AML-193 (cell line): ENCODE results near the gene PITRM1.

Experiments
- DNase-seq, 2 experiments: peaks; one replicate each; lab custom pipeline; 2025; lab: John Stamatoyannopoulos, UW

Gene PITRM1

DNA sequence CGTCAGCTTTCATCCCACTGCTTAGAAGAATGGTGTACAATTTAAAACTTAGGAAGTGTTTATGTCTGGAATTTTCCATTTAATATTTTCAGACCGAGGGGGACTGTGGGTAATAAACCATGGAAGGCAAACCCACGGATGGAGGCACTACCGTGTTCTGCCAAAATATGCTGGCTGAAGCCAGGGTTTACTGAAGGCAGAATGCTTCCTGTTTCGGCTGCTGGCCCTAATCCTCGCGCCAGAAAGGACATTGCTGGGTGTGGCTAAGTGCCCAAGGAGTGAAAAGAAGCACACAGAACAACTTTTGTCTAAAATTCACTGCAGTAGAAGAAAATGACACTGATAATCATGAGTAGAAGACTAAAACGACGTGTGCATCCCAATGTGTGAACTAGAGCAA, 32.3 kb downstream of the PITRM1 start:
- no peak for DNase-seq

- no peak for DNase-seq
Measured at GRCh38 chr10:3139216-3139910, 33.2 kb downstream of the PITRM1 start.

DNA sequence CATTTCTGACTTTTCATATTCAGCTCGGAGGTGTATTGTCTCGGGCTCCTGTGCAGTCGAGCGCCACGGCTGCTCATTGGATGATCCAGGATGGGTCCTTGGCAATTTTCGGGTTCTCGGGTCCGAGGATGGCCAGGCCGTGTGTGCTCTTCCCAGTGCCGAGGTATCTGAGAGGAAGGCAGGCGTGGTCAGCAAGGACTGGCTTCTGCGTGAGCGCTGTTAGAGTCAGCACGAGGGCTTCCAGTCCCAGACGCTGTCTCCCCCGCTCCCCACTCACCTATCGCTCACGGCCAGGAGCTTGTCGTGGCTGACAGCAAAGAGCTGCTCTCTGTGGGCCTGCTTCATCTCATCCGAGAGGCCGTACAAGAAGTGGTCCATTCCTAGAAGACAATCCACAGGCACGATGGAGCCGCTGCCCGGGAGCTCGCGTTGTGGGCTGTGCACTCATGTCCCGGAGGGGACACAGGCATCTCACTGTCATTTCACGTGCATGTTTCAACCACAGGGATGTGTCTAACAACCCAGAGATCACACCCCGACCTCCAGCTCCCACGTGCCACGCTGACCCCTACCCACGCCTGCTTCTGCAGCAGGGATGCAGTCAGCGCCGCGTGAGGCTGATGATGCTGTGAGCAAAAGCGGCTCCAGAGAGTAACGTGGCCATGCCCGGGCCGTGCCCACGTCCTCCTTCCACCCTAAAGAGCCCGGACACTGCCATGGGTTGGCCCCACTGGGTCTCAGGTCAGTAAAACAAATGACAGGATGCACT, 34.4 kb downstream of the PITRM1 start:
- no peak for DNase-seq

GRCh38 chr10:3136763-3137611, 35.6 kb downstream of the PITRM1 start:
- no peak for DNase-seq

- DNase-seq = no peak
Measured at GRCh38 chr10:3136336-3136735, 36.2 kb downstream of the PITRM1 start.

DNA sequence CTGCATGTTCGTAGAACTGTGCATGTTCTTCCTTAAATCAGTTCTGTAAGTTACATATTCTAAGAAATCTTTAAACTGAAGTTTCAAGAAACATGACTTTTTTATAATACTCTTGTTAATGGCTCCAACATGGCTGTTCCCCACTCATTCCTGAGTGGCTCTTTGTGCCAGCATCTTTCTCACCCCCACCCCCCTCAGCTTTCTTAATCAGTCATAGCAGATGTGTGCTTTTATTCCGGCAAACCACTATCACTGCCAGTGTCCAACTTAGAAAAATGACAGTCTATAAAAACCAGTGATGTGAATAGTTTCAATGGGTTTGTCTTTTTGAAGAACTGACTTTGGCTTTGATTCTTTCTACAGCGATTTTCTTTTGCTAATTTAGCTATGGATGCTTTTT, 37.6 kb downstream of the PITRM1 start:
- no peak for DNase-seq

DNA sequence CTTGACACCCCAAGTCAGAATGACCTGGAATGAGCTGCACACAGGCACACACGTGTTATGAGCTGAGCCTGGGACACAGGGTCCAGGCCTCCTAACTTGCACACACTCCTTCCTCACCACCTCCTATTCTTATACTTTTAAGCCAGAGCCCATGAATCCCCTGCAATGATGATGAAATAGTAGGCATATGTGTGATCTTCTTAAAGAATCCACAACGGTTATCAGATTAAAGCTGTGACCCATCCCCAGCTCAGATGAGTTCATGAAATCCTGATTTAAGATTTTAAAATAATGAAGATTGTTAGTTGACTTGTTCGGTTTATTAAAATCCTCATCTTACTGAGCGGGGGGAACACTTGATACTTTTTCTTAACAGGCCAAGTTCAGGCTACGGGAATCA, 38.6 kb downstream of the PITRM1 start:
- DNase-seq = no peak

- DNase-seq = no peak
Measured at GRCh38 chr10:3132036-3133025, 40.3 kb downstream of the PITRM1 start.

GRCh38 chr10:3131098-3131497, 41.5 kb downstream of the PITRM1 start:
- no peak for DNase-seq

GRCh38 chr10:3129581-3130340, 42.8 kb downstream of the PITRM1 start:
- DNase-seq = no peak

DNA sequence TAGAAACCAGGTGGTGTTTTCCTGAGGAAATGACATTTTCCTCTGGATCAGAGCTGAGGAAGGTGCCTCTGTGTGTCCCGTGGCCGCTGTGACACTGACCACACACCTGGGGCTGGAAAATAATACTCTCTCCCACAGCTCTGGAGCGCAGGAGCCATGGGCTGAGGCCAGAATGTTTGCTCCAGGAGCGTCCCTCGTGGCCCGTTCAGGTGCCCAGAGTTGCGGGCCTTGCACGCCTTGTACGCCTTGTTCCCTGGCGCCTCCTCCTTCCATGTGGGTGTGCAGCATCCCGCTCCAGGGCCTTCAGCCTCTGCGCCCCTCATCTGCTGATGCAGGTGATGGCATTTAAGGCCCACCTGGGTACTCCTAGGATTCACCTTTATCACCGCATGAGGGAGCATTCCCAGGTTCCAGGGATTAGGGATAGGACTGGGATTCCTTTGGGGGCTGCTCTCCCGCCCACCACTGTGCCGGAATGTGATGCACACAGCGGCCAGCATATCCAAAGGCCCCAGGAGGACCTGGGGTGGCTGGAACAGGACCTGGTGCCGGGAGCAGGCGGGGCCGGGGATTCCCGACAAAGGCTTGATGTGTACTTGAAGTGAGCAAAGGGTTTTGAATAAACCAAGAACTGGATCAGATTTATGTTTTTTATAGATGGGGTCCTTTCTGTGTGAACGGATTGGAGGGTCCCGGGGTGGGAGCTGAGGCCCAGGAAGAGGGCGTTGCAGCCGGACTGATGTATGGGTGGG, 44.0 kb downstream of the PITRM1 start:
- DNase-seq = no peak

- no peak for DNase-seq
Measured at GRCh38 chr10:3127921-3128320, 44.7 kb downstream of the PITRM1 start.

- DNase-seq = no peak
Measured at GRCh38 chr10:3126741-3127346, 45.7 kb downstream of the PITRM1 start.

- DNase-seq = no peak
Measured at GRCh38 chr10:3126249-3126648, 46.3 kb downstream of the PITRM1 start.

GRCh38 chr10:3125527-3126170, 46.9 kb downstream of the PITRM1 start:
- no peak for DNase-seq

DNA sequence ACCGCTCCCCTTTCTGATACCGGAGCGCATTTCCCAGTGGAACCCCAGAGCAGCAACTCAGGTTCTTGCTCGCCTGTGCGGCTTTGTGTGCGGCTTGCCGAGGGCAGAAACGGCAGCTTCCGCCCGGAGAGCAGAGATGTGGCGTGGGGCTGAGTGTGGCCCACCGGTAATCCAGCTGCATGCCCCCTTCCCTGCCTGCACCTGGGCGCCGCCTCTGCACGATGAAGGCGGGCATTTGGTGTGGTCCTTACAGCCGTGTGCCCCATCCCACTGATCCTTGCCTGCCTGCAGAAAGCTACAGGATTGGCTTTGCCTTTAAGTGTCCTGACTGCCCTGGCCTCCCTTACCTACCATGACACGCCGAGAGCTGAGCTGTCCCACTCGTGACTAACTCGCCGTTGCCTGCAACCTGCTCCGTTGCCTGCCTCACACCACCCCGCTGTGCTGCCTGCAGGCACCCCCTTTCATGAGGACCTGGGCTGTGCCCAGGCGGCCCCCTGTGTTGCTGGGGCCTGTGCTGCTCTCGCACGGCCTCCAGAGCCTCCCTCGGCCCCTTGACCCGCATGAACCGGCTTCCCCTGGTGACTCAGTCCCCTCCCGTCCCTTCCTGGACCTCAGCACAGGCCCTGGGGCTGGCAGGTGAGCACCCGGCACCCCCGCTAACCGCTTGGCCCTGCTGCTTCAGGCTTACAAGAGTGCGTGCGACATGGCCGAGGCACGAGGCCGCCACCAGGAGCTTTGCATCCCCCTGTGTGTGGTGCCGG, 48.0 kb downstream of the PITRM1 start:
- DNase-seq = no peak

- no peak for DNase-seq
Measured at GRCh38 chr10:3123571-3124411, 48.8 kb downstream of the PITRM1 start.
